ENCODE results near the gene FBN1.

FBN1 gene

GRCh38 chr15:48388910-48389309 lies 256.6 kb downstream of the FBN1 start:
- DNase-seq = no peak

- DNase-seq = peak; percentile 64
Measured at GRCh38 chr15:48388016-48388851, 257.3 kb downstream of the FBN1 start.

GRCh38 chr15:48385031-48385830 lies 260.3 kb downstream of the FBN1 start:
- no peak for DNase-seq

- DNase-seq = no peak
Measured at GRCh38 chr15:48384616-48385015, 260.9 kb downstream of the FBN1 start.

GRCh38 chr15:48383031-48383430 lies 262.5 kb downstream of the FBN1 start:
- no peak for DNase-seq

GRCh38 chr15:48381861-48382260 lies 263.6 kb downstream of the FBN1 start:
- no peak for DNase-seq

GRCh38 chr15:48380198-48380597 lies 265.3 kb downstream of the FBN1 start:
- no peak for DNase-seq

GRCh38 chr15:48375767-48376166 lies 269.7 kb downstream of the FBN1 start:
- no peak for DNase-seq

GRCh38 chr15:48374472-48374871 lies 271.0 kb downstream of the FBN1 start:
- DNase-seq = no peak

GRCh38 chr15:48373821-48374451 lies 271.6 kb downstream of the FBN1 start:
- no peak for DNase-seq

GRCh38 chr15:48371961-48372360 lies 273.5 kb downstream of the FBN1 start:
- DNase-seq = no peak

GRCh38 chr15:48371550-48371949 lies 274.0 kb downstream of the FBN1 start:
- no peak for DNase-seq

- peak; percentile 51 for DNase-seq
Measured at GRCh38 chr15:48370460-48370859, 275.0 kb downstream of the FBN1 start.

- no peak for DNase-seq
Measured at GRCh38 chr15:48367483-48367882, 278.0 kb downstream of the FBN1 start.

GRCh38 chr15:48366584-48367312 lies 278.8 kb downstream of the FBN1 start:
- DNase-seq = no peak

- DNase-seq = no peak
Measured at GRCh38 chr15:48365575-48365974, 279.9 kb downstream of the FBN1 start.

GRCh38 chr15:48363474-48363873 lies 282.0 kb downstream of the FBN1 start:
- no peak for DNase-seq

- DNase-seq = no peak
Measured at GRCh38 chr15:48361685-48362084, 283.8 kb downstream of the FBN1 start.

- DNase-seq = no peak
Measured at GRCh38 chr15:48360841-48361240, 284.7 kb downstream of the FBN1 start.
